Esophagus muscularis mucosa (tissue), 4 donors: ENCODE results near the gene RBM14.

Source experiments
- CTCF ChIP-seq, 3 experiments: fragments of 200-600 bp in 2 of 3; fragments of 450-650 bp in 1 of 3; sonication (generic) in 2 of 3; IDR thresholded peaks; one replicate each; pipeline ENCODE4 v1.5.1; 2017 to 2019; ENCODE audit warnings: antibody characterized with exemption in 3 of 3, mild to moderate bottlenecking in 2 of 3, moderate library complexity in 1 of 3
- EP300 ChIP-seq: sonication (generic); formaldehyde crosslinking; IDR thresholded peaks from one replicate; pipeline ENCODE4 v1.6.1; 2017; ENCODE audit warnings: antibody characterized with exemption
- POLR2A ChIP-seq: fragments of 450-650 bp; IDR thresholded peaks from one replicate; pipeline ENCODE4 v1.6.1; 2017; ENCODE audit warnings: antibody characterized with exemption, moderate library complexity, mild to moderate bottlenecking, low read depth
- POLR2AphosphoS5 ChIP-seq, 2 donors: sonication (generic); formaldehyde crosslinking; IDR thresholded peaks; one replicate each; pipeline ENCODE4 v1.6.1; 2017; ENCODE audit warnings: antibody characterized with exemption in 2 of 2

GRCh38 chr11:66628061-66628603, 11.7 kb downstream of the RBM14 start:
- TF ChIP-seq POLR2A = no peak
- no peak for TF ChIP-seq CTCF (IDR thresholded peaks at IDR 0.05)
- no peak for TF ChIP-seq POLR2AphosphoS5 (IDR thresholded peaks at IDR 0.05)
- no peak for TF ChIP-seq EP300
